Esophagus (tissue), 2 donors: ENCODE measurements around the gene GPER1. TPM values are rescaled to one million over a fixed set of nuclear protein-coding genes. Genes with fewer than 3 reads are reported as not detected.

Experiments
- H3K27ac ChIP-seq, 2 donors: one replicate each; pipeline ENCODE4 v1.5.1; 2013; ENCODE audit warnings: low read depth in 2 of 2, mild to moderate bottlenecking in 2 of 2, inconsistent platforms in 1 of 2, low read length in 1 of 2, moderate library complexity in 1 of 2
- H3K27me3 ChIP-seq, 2 donors: one replicate each; pipeline ENCODE4 v1.6.1; 2013; ENCODE audit warnings: low read length in 2 of 2, control low read depth in 1 of 2, mild to moderate bottlenecking in 1 of 2; ENCODE audit not compliant: insufficient read depth in 2 of 2, control insufficient read depth in 1 of 2
- H3K36me3 ChIP-seq, 2 donors: one replicate each; pipeline ENCODE4 v1.6.1; 2013; ENCODE audit warnings: low read length in 1 of 2; ENCODE audit not compliant: control insufficient read depth in 2 of 2, insufficient read depth in 2 of 2
- H3K4me1 ChIP-seq, 2 donors: one replicate each; pipeline ENCODE4 v1.6.1; 2013; ENCODE audit warnings: low read length in 1 of 2; ENCODE audit not compliant: control insufficient read depth in 2 of 2, insufficient read depth in 2 of 2
- H3K4me3 ChIP-seq, 2 donors: one replicate each; pipeline ENCODE4 v1.5.1; 2013; ENCODE audit warnings: low read length in 2 of 2, mild to moderate bottlenecking in 2 of 2, low read depth in 1 of 2, moderate library complexity in 1 of 2
- H3K9me3 ChIP-seq, 2 donors: one replicate each; pipeline ENCODE4 v1.6.1; 2013; ENCODE audit warnings: mild to moderate bottlenecking in 2 of 2, low read depth in 1 of 2, low read length in 1 of 2, moderate library complexity in 1 of 2; ENCODE audit not compliant: control insufficient read depth in 2 of 2, insufficient read depth in 1 of 2
- WGBS, 2 donors: extraction: QIAGEN DNeasy Blood & Tissue Kit; methylation state at CpG; one replicate each; pipeline ENCODE4 v1.1.7; 2013; 5-methylcytosine and 5-hydroxymethylcytosine counted together
- polyA plus RNA-seq, 2 donors: library from polyadenylated mRNA; stranded (reverse); fragments of 200-250 nt; gene quantifications; one replicate each; pipeline ENCODE4 v1.2.3, GENCODE V29; 2013
- donor health status: healthy with polysubstance abuse.
- donor health status: Bipolar disorder and iron deficiency.

The GPER1 gene
- polyA plus RNA-seq, 2 donors: 0.81 to 1.1 TPM

- peaks cover 4 to 13% of the 10 kb centered on the region in 2 donors for H3K4me1 ChIP-seq
- H3K4me3 ChIP-seq: no peak overlapping the region
- no peaks in the 10 kb centered on the region for H3K27me3 ChIP-seq
- no peaks in the 10 kb centered on the region for H3K9me3 ChIP-seq
- H3K36me3 ChIP-seq: no peaks in the 10 kb centered on the region
- no peak overlapping the region for H3K27ac ChIP-seq
- 47 to 49% methylated on average over 15 of the region's 15 CpGs for WGBS, 2 donors
Observed at GRCh38 chr7:1046722-1047679, 40.9 kb upstream of the GPER1 start.

- WGBS, 2 donors: 74 to 79% methylated on average over 23 of the region's 23 CpGs
- Histone ChIP-seq H3K9me3 (no peaks in the 10 kb centered on the region), H3K27me3 (no peaks in the 10 kb centered on the region), H3K36me3 (no peaks in the 10 kb centered on the region), H3K4me3 (no peak overlapping the region), H3K27ac (peak overlapping the region; percentile 14 to 22), H3K4me1 (peaks cover 0 to 11% of the 10 kb centered on the region in 2 donors)
Observed at GRCh38 chr7:1049006-1049741, 38.7 kb upstream of the GPER1 start.

- no peaks in the 10 kb centered on the region for H3K27me3 ChIP-seq
- 80 to 87% methylated on average over 8 of the region's 8 CpGs for WGBS, 2 donors
- peaks cover 0 to 11% of the 10 kb centered on the region in 2 donors for H3K4me1 ChIP-seq
- H3K27ac ChIP-seq: peak overlapping the region in 1 of 2 donors; percentile 14
- no peaks in the 10 kb centered on the region for H3K9me3 ChIP-seq
- no peak overlapping the region for H3K4me3 ChIP-seq
- peaks cover 0 to 2% of the 10 kb centered on the region in 2 donors for H3K36me3 ChIP-seq
Observed at GRCh38 chr7:1049801-1050200, 38.1 kb upstream of the GPER1 start.

- WGBS, 2 donors: 91 to 92% methylated on average over 27 to 30 of the region's 30 CpGs
- no peaks in the 10 kb centered on the region for H3K9me3 ChIP-seq
- no peaks in the 10 kb centered on the region for H3K27me3 ChIP-seq
- no peak overlapping the region for H3K27ac ChIP-seq
- H3K4me3 ChIP-seq: no peak overlapping the region
- peaks cover 0 to 3% of the 10 kb centered on the region in 2 donors for H3K36me3 ChIP-seq
- peaks cover 0 to 7% of the 10 kb centered on the region in 2 donors for H3K4me1 ChIP-seq
Observed at GRCh38 chr7:1050254-1050906, 37.5 kb upstream of the GPER1 start.

GRCh38 chr7:1050956-1051690 lies 36.8 kb upstream of the GPER1 start:
- Histone ChIP-seq H3K27me3 (no peaks in the 10 kb centered on the region), H3K27ac (no peak overlapping the region), H3K4me1 (peaks cover 0 to 8% of the 10 kb centered on the region in 2 donors), H3K36me3 (peaks cover 0 to 3% of the 10 kb centered on the region in 2 donors), H3K9me3 (no peaks in the 10 kb centered on the region), H3K4me3 (no peak overlapping the region)
- WGBS, 2 donors: 81% methylated on average over 22 of the region's 22 CpGs

GRCh38 chr7:1052031-1052818 lies 35.7 kb upstream of the GPER1 start:
- Histone ChIP-seq H3K27ac (peak overlapping the region; percentile 28 to 69), H3K4me3 (no peak overlapping the region), H3K9me3 (no peaks in the 10 kb centered on the region), H3K27me3 (no peaks in the 10 kb centered on the region), H3K4me1 (peaks cover 0 to 9% of the 10 kb centered on the region in 2 donors), H3K36me3 (peaks cover 0 to 4% of the 10 kb centered on the region in 2 donors)
- 62 to 68% methylated on average over 18 to 20 of the region's 20 CpGs for WGBS, 2 donors

GRCh38 chr7:1053002-1053411 lies 34.9 kb upstream of the GPER1 start:
- Histone ChIP-seq H3K4me1 (peaks cover 0 to 13% of the 10 kb centered on the region in 2 donors), H3K27me3 (no peaks in the 10 kb centered on the region), H3K4me3 (no peak overlapping the region), H3K27ac (peak overlapping the region; percentile 27 to 69), H3K9me3 (no peaks in the 10 kb centered on the region), H3K36me3 (peaks cover 0 to 11% of the 10 kb centered on the region in 2 donors)
- 79 to 82% methylated on average over 17 of the region's 17 CpGs for WGBS, 2 donors

GRCh38 chr7:1053816-1054370 lies 34.0 kb upstream of the GPER1 start:
- Histone ChIP-seq H3K4me1 (peaks cover 0 to 13% of the 10 kb centered on the region in 2 donors), H3K27ac (peak overlapping the region; percentile 11 to 12), H3K27me3 (no peaks in the 10 kb centered on the region), H3K9me3 (no peaks in the 10 kb centered on the region), H3K4me3 (no peak overlapping the region), H3K36me3 (peaks cover 0 to 11% of the 10 kb centered on the region in 2 donors)
- 86 to 89% methylated on average over 17 of the region's 17 CpGs for WGBS, 2 donors
